ELR (cell line): Measurements from ENCODE around the gene IL16.
A peak's percentile ranks its signal among the peaks of the same experiment; 100 is the strongest.

ENCODE experiments used
- DNase-seq: peaks from one replicate; pipeline ENCODE4 v3.0.0-alpha.2; 2015; ENCODE audit warnings: low read depth

IL16 gene

GRCh38 chr15:81257435-81257834 is 60.8 kb downstream of the IL16 start:
- DNase-seq = no peak

DNA sequence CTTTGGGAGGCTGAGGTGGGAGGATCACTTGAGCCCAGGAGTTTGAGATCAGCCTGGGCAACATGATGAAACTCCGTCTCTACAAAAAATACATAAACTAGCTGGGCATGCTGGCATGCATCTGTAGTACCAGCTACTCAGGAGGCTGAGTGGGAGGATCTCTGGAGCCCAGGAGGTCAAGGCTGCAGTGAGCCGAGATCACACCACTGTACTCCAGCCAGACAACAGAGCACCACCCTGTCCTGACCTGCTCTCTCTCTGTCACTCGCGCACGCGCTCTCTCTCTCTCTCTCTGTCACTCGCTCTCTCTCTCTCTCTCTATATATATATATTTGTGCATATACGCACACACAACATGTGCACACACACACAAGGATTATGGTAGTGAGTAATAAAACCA is 61.8 kb downstream of the IL16 start:
- no peak for DNase-seq

GRCh38 chr15:81259760-81260298 is 63.1 kb downstream of the IL16 start:
- DNase-seq = no peak

GRCh38 chr15:81261172-81261811 is 64.6 kb downstream of the IL16 start:
- no peak for DNase-seq

- DNase-seq = no peak
Measured at GRCh38 chr15:81263477-81263876, 66.8 kb downstream of the IL16 start.

DNA sequence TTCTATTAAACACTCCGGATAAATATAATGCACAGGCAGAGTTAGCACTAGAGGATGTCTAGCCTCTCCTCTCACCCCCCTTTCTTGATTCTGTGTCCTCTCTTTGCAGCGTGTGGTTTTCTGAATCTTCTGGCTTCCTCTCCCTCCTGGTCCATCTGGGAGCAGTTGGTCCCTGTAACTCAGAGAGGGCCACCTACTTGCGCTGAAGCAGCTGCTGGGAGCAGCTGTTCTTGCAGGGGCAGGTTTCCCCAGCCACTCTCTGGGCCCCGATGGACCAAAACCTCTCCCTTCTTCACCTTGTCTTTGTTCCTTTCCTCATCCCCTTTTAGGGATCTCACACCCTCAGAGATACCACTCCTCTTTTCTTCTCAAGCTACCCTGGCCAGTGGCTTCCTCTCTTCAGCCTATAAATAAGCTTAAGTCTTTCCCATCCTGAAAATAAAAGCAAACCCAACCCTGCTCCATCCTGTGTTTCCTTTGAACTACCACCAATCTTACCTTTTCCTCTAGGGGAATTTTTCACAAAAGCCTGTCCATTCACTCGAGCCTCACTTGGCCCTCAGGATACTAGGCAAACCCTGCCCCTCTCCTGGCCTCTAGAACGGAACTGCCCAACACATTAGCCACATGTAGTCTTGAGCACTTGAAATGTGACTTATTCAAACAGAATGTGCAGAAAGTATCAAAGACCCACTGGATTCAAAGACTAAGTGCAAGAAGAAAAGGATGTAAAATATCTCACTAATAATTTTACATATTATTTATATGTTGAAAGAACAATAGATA is 67.6 kb downstream of the IL16 start:
- DNase-seq = no peak

DNA sequence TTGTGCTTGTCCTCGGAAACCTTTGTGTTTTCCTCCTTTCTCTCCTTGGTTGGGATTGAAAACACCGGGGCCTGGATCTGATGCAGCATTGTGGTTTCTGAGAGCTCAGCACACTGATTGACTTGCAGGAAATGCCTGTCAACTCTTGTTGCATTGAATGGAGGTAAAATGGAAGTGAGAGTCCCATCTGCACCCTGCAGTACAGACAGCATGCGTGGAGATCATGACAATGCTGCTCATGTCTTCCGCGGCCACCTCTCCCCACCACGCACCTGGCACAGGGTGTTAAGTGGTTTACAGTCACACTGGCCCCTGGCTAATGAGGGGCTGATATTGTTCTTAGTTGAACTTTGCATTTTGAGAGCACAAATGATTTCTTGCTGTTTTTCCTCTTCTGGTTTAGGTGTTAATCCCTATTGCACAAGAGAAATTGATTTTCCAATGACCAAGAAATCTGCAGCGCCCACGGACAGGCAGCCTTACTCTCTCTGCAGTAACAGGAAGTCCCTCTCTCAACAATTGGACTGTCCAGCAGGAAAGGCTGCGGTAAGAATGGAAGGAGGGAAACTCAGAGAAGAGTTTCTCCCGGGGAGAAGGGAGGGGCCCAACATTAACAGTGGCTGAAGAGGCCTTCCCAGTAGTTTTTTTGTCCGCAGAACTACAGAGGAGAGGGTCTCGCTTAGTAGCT is 68.7 kb downstream of the IL16 start:
- no peak for DNase-seq

GRCh38 chr15:81265944-81266775 is 69.5 kb downstream of the IL16 start:
- peak; percentile 79 for DNase-seq

GRCh38 chr15:81268340-81268739 is 71.7 kb downstream of the IL16 start:
- DNase-seq = no peak

GRCh38 chr15:81268881-81269601 is 72.4 kb downstream of the IL16 start:
- no peak for DNase-seq

DNA sequence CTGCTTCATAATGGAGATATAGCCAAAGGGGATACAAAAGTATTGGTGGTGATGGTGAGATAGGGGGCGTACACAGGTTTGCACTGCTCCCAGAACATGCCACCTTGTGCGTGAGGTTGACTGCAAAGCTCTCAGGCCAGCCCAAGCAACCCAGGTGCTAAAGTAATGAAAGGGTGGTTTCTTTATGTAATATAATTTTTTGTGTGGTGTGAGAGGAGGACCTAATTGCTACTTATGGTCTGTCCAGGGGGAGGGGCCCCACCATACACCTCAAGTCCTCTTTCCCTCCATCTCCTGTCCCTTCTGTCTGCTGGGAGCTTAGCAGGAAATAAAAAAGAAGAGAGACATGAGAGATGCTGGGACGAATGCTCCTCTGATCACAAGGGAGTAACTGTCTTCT is 73.5 kb downstream of the IL16 start:
- DNase-seq = no peak

DNA sequence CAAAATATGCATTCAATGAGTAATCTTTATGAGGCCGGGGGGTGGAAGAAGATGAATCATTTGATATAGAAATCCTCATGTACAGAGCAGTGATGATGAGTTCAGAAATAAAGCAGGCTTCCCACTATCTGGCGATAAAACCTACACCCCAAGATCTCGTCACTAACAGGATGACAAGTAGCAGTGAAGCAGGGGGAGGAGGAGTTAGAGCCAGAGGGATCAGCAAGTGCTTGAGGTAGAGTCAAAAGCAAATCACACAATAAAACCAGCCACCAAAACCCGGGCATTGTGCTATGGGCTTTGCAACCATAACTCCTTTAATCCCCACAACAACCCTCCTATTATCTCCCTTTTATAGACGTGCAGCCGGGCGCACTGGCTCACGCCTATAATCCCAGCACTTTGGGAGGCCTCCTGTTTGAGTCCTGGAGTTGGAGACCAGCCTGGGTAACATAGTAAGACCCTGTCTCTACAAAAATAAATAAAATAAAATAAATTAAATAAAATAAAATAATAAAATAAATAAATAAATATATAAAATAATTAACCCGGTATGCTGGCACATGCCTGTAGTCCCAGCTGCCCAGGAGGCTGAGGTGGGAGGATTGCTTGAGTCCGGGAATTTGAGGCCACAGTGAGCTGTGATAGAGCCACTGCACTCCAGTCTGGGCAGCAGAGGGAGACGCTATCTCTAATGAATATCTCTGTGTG is 74.3 kb downstream of the IL16 start:
- DNase-seq = peak; percentile 41

GRCh38 chr15:81271761-81272644 is 75.3 kb downstream of the IL16 start:
- no peak for DNase-seq

DNA sequence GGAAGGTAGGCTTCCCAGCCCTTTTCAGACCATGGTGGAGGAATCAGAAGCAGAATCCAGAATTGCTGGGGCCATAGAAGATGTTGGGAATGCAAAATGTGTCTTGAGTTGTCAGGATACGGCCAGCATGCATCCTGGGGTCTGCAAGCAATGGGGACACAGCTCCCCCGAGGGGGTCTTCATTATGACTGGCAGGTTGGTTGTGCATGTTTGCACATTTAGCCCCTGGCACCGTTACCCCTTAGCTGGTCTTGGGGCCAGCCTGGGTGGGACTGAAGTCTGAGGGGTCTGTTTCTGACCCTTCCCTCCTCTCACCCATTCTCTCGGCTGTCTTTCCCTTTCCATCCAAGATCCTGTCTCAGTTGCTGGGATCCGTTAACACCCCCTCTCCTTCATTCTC is 76.5 kb downstream of the IL16 start:
- no peak for DNase-seq

GRCh38 chr15:81273855-81274254 is 77.2 kb downstream of the IL16 start:
- DNase-seq = no peak

DNA sequence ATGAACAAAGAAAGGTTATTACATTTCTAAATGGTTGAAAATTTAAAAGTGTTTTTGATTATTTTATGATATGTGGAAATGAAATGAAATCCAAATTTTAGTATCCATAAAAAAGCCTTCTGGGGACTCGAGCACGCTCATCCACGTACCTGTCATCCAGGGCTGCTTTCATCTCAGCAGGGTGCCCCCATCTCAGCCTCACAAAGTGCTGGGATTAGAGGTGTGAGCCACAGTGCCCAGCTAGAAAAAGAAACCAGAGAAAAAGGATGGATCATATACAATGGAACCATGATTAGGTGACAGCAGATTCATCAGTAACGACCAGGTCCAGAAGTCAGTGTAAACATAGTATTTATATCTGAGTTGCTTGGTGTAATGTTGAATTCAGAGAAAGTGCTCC is 77.6 kb downstream of the IL16 start:
- DNase-seq = no peak

- DNase-seq = peak; percentile 74
Measured at GRCh38 chr15:81274931-81275707, 78.4 kb downstream of the IL16 start.

DNA sequence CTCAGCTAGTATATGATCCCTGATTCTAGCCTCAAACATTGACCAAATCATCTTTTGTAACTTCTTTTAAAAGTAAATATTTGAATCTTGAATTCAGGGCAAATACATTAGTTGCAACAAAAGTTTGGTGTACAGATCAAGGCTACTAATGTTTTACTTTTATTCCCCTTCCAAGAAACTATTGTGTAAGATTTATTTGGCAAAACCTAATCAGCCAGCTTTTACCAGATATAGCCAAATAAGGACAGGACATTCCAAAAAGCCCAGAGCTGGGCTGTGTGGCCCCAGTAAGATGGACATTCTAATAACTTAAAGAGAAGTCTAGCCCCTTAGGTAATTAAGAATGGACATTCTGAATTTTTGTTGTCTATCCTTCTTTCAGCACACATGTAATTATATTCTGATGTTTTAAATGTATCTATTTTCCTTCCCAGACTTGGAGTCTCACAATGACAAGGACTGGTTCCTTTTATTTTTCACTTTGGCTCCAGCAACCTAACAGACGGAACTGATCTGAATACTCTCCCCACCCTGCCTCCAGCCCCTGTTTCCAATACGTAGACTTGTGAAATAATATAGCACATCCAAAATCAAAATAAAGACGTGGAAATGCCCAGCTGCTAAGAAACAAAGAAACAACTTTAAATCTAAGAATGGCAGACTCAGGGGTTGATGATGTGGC is 79.2 kb downstream of the IL16 start:
- DNase-seq = no peak
